K562 (cell line): Measurements from ENCODE around the gene SHB. TPM values are rescaled to one million over a fixed set of nuclear protein-coding genes. Genes with fewer than 3 reads are reported as not detected.

ENCODE experiments used
- ATAC-seq: fragments of 200-7000 bp; cut with Tn5 transposase; 3 replicates; pipeline ENCODE4 v1.9.1; 2020; ENCODE audit warnings: moderate library complexity
- BruUV-seq: library from RNA; stranded (reverse); fragments of 400-500 nt; replicated peaks from 2 replicates; lab custom pipeline; 2021; lab: Mats Ljungman, UMichigan
- CTCF ChIA-PET: fragments of 300-600 bp; formaldehyde crosslinking; extraction: SDS; loops from one replicate; lab custom pipeline; 2021; ENCODE audit warnings: low intra/inter-chr PET ratio; lab: Yijun Ruan, JAX
- POLR2A ChIA-PET: fragments of 300-600, 350-650 bp; sonication (Branson Sonifier 250); formaldehyde crosslinking; extraction: SDS; loops from one replicate; lab custom pipeline; 2021; ENCODE audit warnings: antibody characterized with exemption, inconsistent platforms; lab: Yijun Ruan, JAX
- DNase-seq, 4 experiments: peaks; one replicate each; pipeline versions ENCODE4 v3.0.0 to v3.0.0-alpha.2; 2011 to 2018; ENCODE audit warnings: low spot score in 3 of 4, mixed read lengths in 3 of 4; ENCODE audit errors: extremely low read depth in 1 of 4
- FAIRE-seq: peaks from 2 replicates; lab custom pipeline; 2011; peaks lifted over from hg19 to GRCh38; lab: Jason Lieb, UNC
- H2AFZ ChIP-seq: 2 replicates; pipeline ENCODE4 v1.6.0; 2011; ENCODE audit warnings: low read depth, low read length, control low read depth, inconsistent platforms
- H3K27ac ChIP-seq: fragments of 200-600 bp; 3 replicates; pipeline ENCODE4 v1.8.0; 2011; ENCODE audit warnings: low read depth, mild to moderate bottlenecking, control low read depth, inconsistent platforms, low read length, moderate library complexity, mixed read lengths; ENCODE audit errors: extremely low read depth
- H3K27me3 ChIP-seq, 2 experiments: fragments of 300-600 bp in 1 of 2; 2 replicates in 1 of 2; 3 replicates in 1 of 2; pipeline versions ENCODE4 v1.6.0 to v1.8.0; 2011; ENCODE audit warnings: inconsistent platforms in 2 of 2, low read length in 2 of 2, mild to moderate bottlenecking in 1 of 2, mixed read lengths in 1 of 2, moderate library complexity in 1 of 2; ENCODE audit not compliant: control insufficient read depth in 2 of 2, insufficient read depth in 2 of 2
- H3K36me3 ChIP-seq: fragments of 300-600 bp; 3 replicates; pipeline ENCODE4 v1.8.0; 2011; ENCODE audit warnings: mild to moderate bottlenecking, low read length, inconsistent platforms; ENCODE audit not compliant: control insufficient read depth, insufficient read depth
- H3K4me1 ChIP-seq, 2 experiments: fragments of 200-600 bp in 1 of 2; replicated peaks in 1 of 2; 2 replicates in 1 of 2; 3 replicates in 1 of 2; pipeline versions ENCODE4 v1.5.1 to v1.8.0; 2011; ENCODE audit warnings: inconsistent platforms in 2 of 2, low read length in 2 of 2, mild to moderate bottlenecking in 1 of 2, mixed read lengths in 1 of 2, moderate library complexity in 1 of 2; ENCODE audit not compliant: control insufficient read depth in 2 of 2, insufficient read depth in 2 of 2
- H3K4me2 ChIP-seq: 2 replicates; pipeline ENCODE4 v1.6.1; 2011; ENCODE audit warnings: low read length, control low read depth, inconsistent platforms, mixed read lengths; ENCODE audit not compliant: insufficient read depth
- H3K4me3 ChIP-seq: fragments of 200-600 bp; sonication (generic), shearing (Covaris generic); 2 replicates; pipeline ENCODE4 v1.5.1; 2016; ENCODE audit warnings: control low read depth, inconsistent platforms
- H3K79me2 ChIP-seq: fragments of 200-600 bp; 3 replicates; pipeline ENCODE4 v1.8.0; 2011; ENCODE audit warnings: low read length, inconsistent platforms; ENCODE audit not compliant: control insufficient read depth, insufficient read depth
- H3K9ac ChIP-seq, 2 experiments: 2 replicates each; pipeline versions ENCODE4 v1.6.0 to v1.6.1; 2011; ENCODE audit warnings: low read depth in 2 of 2, low read length in 2 of 2, control low read depth in 1 of 2, inconsistent platforms in 1 of 2, mild to moderate bottlenecking in 1 of 2, mixed read lengths in 1 of 2; ENCODE audit not compliant: insufficient read depth in 1 of 2
- H3K9me1 ChIP-seq: one replicate; pipeline ENCODE4 v1.6.0; 2011; ENCODE audit warnings: inconsistent platforms, mild to moderate bottlenecking, low read length, moderate library complexity; ENCODE audit not compliant: control insufficient read depth, insufficient read depth
- H3K9me3 ChIP-seq: replicated peaks from 2 replicates; pipeline ENCODE4 v1.5.1; 2011; ENCODE audit warnings: low read depth, low read length, inconsistent platforms; ENCODE audit not compliant: control insufficient read depth, insufficient read depth
- H4K20me1 ChIP-seq: replicated peaks from 2 replicates; pipeline ENCODE4 v1.6.1; 2011; ENCODE audit warnings: low read length, inconsistent platforms, mixed read lengths; ENCODE audit not compliant: control insufficient read depth, insufficient read depth
- GTF2F1 ChIP-seq: IDR thresholded peaks from 2 replicates; pipeline ENCODE4 v1.6.1; 2011; ENCODE audit warnings: low read depth, low read length, improper control_type of control experiment
- JUND ChIP-seq, 2 experiments: IDR thresholded peaks; 2 replicates in 1 of 2; 3 replicates in 1 of 2; pipeline ENCODE4 v1.6.1; 2011; ENCODE audit warnings: borderline replicate concordance in 2 of 2, low read depth in 2 of 2, low read length in 2 of 2, improper control_type of control experiment in 1 of 2, missing biosample characterization in 1 of 2, missing genetic modification characterization in 1 of 2, missing genetic modification reagents in 1 of 2
- LARP7 ChIP-seq: fragments of 450-650 bp; IDR thresholded peaks from 2 replicates; pipeline ENCODE4 v1.6.1; 2016
- NFE2 ChIP-seq: IDR thresholded peaks from 2 replicates; pipeline ENCODE4 v1.6.1; 2014; ENCODE audit warnings: antibody characterized with exemption, low read depth
- SIX5 ChIP-seq, 2 experiments: IDR thresholded peaks; 2 replicates each; pipeline ENCODE4 v1.6.1; 2011; ENCODE audit warnings: low read length in 2 of 2, borderline replicate concordance in 1 of 2, low read depth in 1 of 2, mild to moderate bottlenecking in 1 of 2, moderate library complexity in 1 of 2; ENCODE audit not compliant: insufficient read depth in 1 of 2
- SMARCC2 ChIP-seq: fragments of 450-650 bp; IDR thresholded peaks from 2 replicates; pipeline ENCODE4 v1.6.1; 2017; ENCODE audit warnings: antibody characterized with exemption, moderate library complexity, mild to moderate bottlenecking, low read depth
- ZNF197 ChIP-seq: fragments of 200-800 bp; sonication (Bioruptor generic); IDR thresholded peaks from 2 replicates; pipeline ENCODE4 v1.6.1; 2016; ENCODE audit warnings: low read depth, missing genetic modification characterization, missing compliant biosample characterization
- ZNF766 ChIP-seq: fragments of 200-800 bp; sonication (Bioruptor generic); conservative IDR thresholded peaks from 2 replicates; pipeline ENCODE4 v1.6.1; 2016; ENCODE audit warnings: missing genetic modification characterization, missing compliant biosample characterization
- ZNF79 ChIP-seq: fragments of 250-450 bp; sonication (Bioruptor Pico); IDR thresholded peaks from 2 replicates; pipeline ENCODE4 v1.4.0; 2020; ENCODE audit warnings: low read depth, mild to moderate bottlenecking, moderate library complexity
- WGBS: fragments of 100-300 bp; shearing (Covaris generic); methylation state at CpG from one replicate; pipeline ENCODE4 v1.1.6; 2016; ENCODE audit warnings: low coverage, mixed read lengths; ENCODE audit not compliant: insufficient coverage; ENCODE audit errors: missing lambda C conversion rate; 5-methylcytosine and 5-hydroxymethylcytosine counted together
- in situ Hi-C: fragments of 300-500 bp; cut with MboI; formaldehyde crosslinking; loops from 4 replicates; pipeline ENCODE4 v1.15.0; 2018; ENCODE audit warnings: inconsistent platforms, mixed read lengths
- intact Hi-C: fragments of 100-400 bp; cut with micrococcal nuclease; formaldehyde crosslinking; loops from 2 replicates; pipeline ENCODE4 v1.14.2; 2022
- polyA plus RNA-seq, 8 experiments: library from polyadenylated mRNA; depleted of rRNA in 4 of 8; stranded (reverse) in 5 of 8; unstranded in 3 of 8; fragments of >200 nt; fragmentation: Nextera tagmentation in 2 of 8; fragmentation: Illumina TruSeq in 1 of 8; extraction: Ambion mirVana in 2 of 8; extraction: Trizol in 1 of 8; gene quantifications; 2 replicates each; pipeline versions ENCODE4 v1.2.1 to v1.2.3, GENCODE V29; 2011 to 2014; ENCODE audit warnings: inconsistent platforms in 1 of 8, missing spikeins in 1 of 8
- total RNA-seq, 7 experiments: library from RNA; depleted of rRNA in 6 of 7; stranded (reverse); fragments of >200 nt in 6 of 7; fragmentation: Illumina TruSeq in 2 of 7; extraction: Trizol in 2 of 7; gene quantifications; 2 replicates each; pipeline versions ENCODE4 v1.2.1 to v1.2.3, GENCODE V29; 2011 to 2021; ENCODE audit warnings: low replicate concordance in 1 of 7
- TF ChIP-seq, protein P1 (sequence below), 2 experiments: IDR thresholded peaks; 2 replicates each; pipeline ENCODE4 v1.6.1; 2011; ENCODE audit warnings: borderline replicate concordance in 1 of 2, control low read depth in 1 of 2, low read depth in 1 of 2, low read length in 1 of 2, mild to moderate bottlenecking in 1 of 2, mixed read lengths in 1 of 2, moderate library complexity in 1 of 2; ENCODE audit not compliant: insufficient read depth in 1 of 2, insufficient read length in 1 of 2, poor library complexity in 1 of 2, severe bottlenecking in 1 of 2; ENCODE audit errors: extremely low read depth in 1 of 2
- TF ChIP-seq, protein P2 (sequence below): fragments of 450-650 bp; IDR thresholded peaks from 2 replicates; pipeline ENCODE4 v1.6.1; 2016; ENCODE audit warnings: borderline replicate concordance
- TF ChIP-seq, protein P3 (sequence below): fragments of 250-450 bp; sonication (Bioruptor Pico); IDR thresholded peaks from 2 replicates; pipeline ENCODE4 v1.4.0; 2020; ENCODE audit warnings: mild to moderate bottlenecking, moderate library complexity, borderline replicate concordance

The SHB gene
- total and polyA plus RNA-seq, 9 of the 15 experiments (the other 6 are each of a cell fraction or from before 2014, with no cell fraction given) = 0.78 to 16.0 (median 5.3) TPM

DNA sequence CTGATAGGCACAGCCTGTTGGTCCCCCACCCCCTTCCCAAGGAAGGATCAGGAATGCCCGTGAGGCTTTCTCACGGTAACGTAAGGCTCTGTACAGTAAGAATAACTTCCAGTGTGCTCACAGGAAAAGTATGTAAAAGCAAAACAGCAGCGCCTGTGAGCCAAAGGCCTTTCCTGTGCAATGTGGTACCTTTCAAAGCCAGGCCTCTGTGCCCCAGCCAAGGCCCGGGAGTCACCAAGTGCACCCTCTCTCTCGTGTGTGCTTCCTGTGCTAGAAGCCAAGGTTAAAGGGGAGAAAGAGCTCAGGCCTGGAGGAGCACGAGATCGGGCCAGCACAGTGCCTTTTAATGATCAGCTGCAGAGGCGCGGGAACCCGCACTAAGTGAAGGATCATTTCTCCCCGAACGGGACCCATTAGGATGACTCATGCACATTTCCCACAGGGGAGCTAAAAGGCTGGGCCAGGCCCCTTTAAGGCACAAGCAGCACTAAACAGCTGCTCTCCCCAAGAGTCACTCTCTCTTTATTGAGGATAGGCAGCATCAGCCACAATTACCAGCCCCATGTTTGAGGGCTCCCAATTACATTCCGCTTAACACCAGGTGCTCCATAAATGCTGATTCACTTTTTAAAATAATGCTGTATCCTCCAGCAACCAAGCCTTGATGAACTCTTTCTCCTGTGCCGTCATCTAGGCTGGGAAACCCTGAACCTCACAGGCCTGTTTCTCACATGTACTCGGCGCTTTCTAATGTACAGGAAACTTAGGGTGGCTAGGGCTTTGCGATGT is 42.8 kb downstream of the SHB start:
- Histone ChIP-seq H3K4me1 (peaks cover 5 to 12% of the 10 kb centered on the region in 2 experiments; a peak in 3 of 5 replicates), H3K4me3 (no peak overlapping the region), H2AFZ (no peak overlapping the region), H3K79me2 (peaks cover 11% of the 10 kb centered on the region; the same call in 2 of the 3 replicates), H3K9me1 (peaks cover 3% of the 10 kb centered on the region), H3K27ac (no peak overlapping the region; the same call in 2 of the 3 replicates), H4K20me1 (peaks cover 28% of the 10 kb centered on the region), H3K36me3 (no peaks in the 10 kb centered on the region), H3K4me2 (no peak overlapping the region), H3K9ac (peak overlapping the region in 1 of 2 experiments; percentile 65; a peak in 2 of 4 replicates), H3K9me3 (no peaks in the 10 kb centered on the region), H3K27me3 (no peaks in the 10 kb centered on the region)
- 44% methylated on average over 18 of the region's 18 CpGs for WGBS
- BruUV-seq = no TSS peak
- POLR2A ChIA-PET = interaction anchor here (0.6 to 1.4 kb wide), 7 partner anchors 10 to 184 kb away, joined by 3 to 4 read pairs (median 3); no protein-coding TSS in a partner anchor
- DNase-seq = peak; percentile 62 to 66 (median 64)
- FAIRE-seq = peak; percentile 73
- in situ Hi-C loops (no loop called here), intact Hi-C loops (loop anchor here (5.0 kb wide), 1 partner anchor 41 kb away; the partner anchor contains the start of gene SHB)
- CTCF ChIA-PET = no interaction called here
- ATAC-seq = peak; percentile 70
- TF ChIP-seq LARP7 = no peak
- peak; percentile 34; the same call in 1 of the 2 replicates for TF ChIP-seq NFE2
- TF ChIP-seq SMARCC2 = no peak
- TF ChIP-seq, protein P1, sequence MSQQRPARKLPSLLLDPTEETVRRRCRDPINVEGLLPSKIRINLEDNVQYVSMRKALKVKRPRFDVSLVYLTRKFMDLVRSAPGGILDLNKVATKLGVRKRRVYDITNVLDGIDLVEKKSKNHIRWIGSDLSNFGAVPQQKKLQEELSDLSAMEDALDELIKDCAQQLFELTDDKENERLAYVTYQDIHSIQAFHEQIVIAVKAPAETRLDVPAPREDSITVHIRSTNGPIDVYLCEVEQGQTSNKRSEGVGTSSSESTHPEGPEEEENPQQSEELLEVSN (IDR thresholded peaks at IDR 0.05; ENCODE audit: borderline replicate concordance in 1 of 2, extremely low read depth in 1 of 2, insufficient read depth in 1 of 2, insufficient read length in 1 of 2, low read depth in 1 of 2, low read length in 1 of 2, poor library complexity in 1 of 2, severe bottlenecking in 1 of 2) = peak in 1 of 2 experiments; percentile 49
- TF ChIP-seq SIX5 (IDR thresholded peaks at IDR 0.05; ENCODE audit: borderline replicate concordance in 1 of 2, insufficient read depth in 1 of 2, low read depth in 1 of 2, low read length in 2 of 2) = no peak
- TF ChIP-seq ZNF79 (CRISPR knock-in tag) = no peak
- TF ChIP-seq, protein P2, sequence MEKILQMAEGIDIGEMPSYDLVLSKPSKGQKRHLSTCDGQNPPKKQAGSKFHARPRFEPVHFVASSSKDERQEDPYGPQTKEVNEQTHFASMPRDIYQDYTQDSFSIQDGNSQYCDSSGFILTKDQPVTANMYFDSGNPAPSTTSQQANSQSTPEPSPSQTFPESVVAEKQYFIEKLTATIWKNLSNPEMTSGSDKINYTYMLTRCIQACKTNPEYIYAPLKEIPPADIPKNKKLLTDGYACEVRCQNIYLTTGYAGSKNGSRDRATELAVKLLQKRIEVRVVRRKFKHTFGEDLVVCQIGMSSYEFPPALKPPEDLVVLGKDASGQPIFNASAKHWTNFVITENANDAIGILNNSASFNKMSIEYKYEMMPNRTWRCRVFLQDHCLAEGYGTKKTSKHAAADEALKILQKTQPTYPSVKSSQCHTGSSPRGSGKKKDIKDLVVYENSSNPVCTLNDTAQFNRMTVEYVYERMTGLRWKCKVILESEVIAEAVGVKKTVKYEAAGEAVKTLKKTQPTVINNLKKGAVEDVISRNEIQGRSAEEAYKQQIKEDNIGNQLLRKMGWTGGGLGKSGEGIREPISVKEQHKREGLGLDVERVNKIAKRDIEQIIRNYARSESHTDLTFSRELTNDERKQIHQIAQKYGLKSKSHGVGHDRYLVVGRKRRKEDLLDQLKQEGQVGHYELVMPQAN = no peak
- TF ChIP-seq GTF2F1 = no peak
- TF ChIP-seq JUND (IDR thresholded peaks at IDR 0.05; ENCODE audit: borderline replicate concordance, low read depth, low read length) = peak; percentile 91
- peak; percentile 87; the same call in 2 of the 3 replicates for TF ChIP-seq JUND (tag; IDR thresholded peaks at IDR 0.05; ENCODE audit: borderline replicate concordance, low read depth, low read length)
- no peak for TF ChIP-seq ZNF197
- TF ChIP-seq, protein P3, sequence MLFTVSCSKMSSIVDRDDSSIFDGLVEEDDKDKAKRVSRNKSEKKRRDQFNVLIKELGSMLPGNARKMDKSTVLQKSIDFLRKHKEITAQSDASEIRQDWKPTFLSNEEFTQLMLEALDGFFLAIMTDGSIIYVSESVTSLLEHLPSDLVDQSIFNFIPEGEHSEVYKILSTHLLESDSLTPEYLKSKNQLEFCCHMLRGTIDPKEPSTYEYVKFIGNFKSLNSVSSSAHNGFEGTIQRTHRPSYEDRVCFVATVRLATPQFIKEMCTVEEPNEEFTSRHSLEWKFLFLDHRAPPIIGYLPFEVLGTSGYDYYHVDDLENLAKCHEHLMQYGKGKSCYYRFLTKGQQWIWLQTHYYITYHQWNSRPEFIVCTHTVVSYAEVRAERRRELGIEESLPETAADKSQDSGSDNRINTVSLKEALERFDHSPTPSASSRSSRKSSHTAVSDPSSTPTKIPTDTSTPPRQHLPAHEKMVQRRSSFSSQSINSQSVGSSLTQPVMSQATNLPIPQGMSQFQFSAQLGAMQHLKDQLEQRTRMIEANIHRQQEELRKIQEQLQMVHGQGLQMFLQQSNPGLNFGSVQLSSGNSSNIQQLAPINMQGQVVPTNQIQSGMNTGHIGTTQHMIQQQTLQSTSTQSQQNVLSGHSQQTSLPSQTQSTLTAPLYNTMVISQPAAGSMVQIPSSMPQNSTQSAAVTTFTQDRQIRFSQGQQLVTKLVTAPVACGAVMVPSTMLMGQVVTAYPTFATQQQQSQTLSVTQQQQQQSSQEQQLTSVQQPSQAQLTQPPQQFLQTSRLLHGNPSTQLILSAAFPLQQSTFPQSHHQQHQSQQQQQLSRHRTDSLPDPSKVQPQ (CRISPR knock-in tag) = no peak
- no peak for TF ChIP-seq ZNF766 (CRISPR knock-in tag)
